Bronchial epithelial cell (primary cell): ENCODE results near the gene LST1. TPM values are rescaled to one million over a fixed set of nuclear protein-coding genes. Genes with fewer than 3 reads are reported as not detected.

Experiments
- DNase-seq: peaks from one replicate; pipeline ENCODE4 v3.0.0-alpha.2; 2010; ENCODE audit warnings: low read depth
- FAIRE-seq: peaks from 2 replicates; lab custom pipeline; 2011; peaks lifted over from hg19 to GRCh38; lab: Jason Lieb, UNC
- H3K27me3 ChIP-seq: 2 replicates; pipeline ENCODE4 v1.5.1; 2011; ENCODE audit warnings: low read length; ENCODE audit not compliant: control insufficient read depth, insufficient read depth
- H3K36me3 ChIP-seq: 2 replicates; pipeline ENCODE4 v1.5.1; 2011; ENCODE audit warnings: low read length; ENCODE audit not compliant: control insufficient read depth, insufficient read depth
- H3K4me3 ChIP-seq: 2 replicates; pipeline ENCODE4 v1.5.1; 2011; ENCODE audit warnings: mild to moderate bottlenecking, low read depth, low read length, control low read depth
- total RNA-seq: library from RNA; depleted of rRNA; stranded (reverse); fragments of >200 nt; gene quantifications from 2 replicates; pipeline ENCODE4 v1.2.1, GENCODE V29; 2014
- TF ChIP-seq, protein P1 (sequence below): IDR thresholded peaks from 2 replicates; pipeline ENCODE4 v1.5.1; 2011; ENCODE audit warnings: mild to moderate bottlenecking, moderate library complexity, low read length, control low read depth, inconsistent platforms; ENCODE audit not compliant: insufficient read depth, severe bottlenecking

The LST1 gene
- total RNA-seq, 1 donor from 2014 or later, result not detected

DNA sequence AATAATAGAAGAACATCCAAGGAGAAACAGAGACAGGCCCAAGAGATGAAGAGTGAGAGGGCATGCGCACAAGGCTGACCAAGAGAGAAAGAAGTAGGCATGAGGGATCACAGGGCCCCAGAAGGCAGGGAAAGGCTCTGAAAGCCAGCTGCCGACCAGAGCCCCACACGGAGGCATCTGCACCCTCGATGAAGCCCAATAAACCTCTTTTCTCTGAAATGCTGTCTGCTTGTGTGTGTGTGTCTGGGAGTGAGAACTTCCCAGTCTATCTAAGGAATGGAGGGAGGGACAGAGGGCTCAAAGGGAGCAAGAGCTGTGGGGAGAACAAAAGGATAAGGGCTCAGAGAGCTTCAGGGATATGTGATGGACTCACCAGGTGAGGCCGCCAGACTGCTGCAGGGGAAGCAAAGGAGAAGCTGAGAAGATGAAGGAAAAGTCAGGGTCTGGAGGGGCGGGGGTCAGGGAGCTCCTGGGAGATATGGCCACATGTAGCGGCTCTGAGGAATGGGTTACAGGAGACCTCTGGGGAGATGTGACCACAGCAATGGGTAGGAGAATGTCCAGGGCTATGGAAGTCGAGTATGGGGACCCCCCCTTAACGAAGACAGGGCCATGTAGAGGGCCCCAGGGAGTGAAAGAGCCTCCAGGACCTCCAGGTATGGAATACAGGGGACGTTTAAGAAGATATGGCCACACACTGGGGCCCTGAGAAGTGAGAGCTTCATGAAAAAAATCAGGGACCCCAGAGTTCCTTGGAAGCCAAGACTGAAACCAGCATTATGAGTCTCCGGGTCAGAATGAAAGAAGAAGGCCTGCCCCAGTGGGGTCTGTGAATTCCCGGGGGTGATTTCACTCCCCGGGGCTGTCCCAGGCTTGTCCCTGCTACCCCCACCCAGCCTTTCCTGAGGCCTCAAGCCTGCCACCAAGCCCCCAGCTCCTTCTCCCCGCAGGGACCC is 11.7 kb upstream of the LST1 start:
- no peak for DNase-seq
- TF ChIP-seq, protein P1, sequence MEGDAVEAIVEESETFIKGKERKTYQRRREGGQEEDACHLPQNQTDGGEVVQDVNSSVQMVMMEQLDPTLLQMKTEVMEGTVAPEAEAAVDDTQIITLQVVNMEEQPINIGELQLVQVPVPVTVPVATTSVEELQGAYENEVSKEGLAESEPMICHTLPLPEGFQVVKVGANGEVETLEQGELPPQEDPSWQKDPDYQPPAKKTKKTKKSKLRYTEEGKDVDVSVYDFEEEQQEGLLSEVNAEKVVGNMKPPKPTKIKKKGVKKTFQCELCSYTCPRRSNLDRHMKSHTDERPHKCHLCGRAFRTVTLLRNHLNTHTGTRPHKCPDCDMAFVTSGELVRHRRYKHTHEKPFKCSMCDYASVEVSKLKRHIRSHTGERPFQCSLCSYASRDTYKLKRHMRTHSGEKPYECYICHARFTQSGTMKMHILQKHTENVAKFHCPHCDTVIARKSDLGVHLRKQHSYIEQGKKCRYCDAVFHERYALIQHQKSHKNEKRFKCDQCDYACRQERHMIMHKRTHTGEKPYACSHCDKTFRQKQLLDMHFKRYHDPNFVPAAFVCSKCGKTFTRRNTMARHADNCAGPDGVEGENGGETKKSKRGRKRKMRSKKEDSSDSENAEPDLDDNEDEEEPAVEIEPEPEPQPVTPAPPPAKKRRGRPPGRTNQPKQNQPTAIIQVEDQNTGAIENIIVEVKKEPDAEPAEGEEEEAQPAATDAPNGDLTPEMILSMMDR, result no peak

DNA sequence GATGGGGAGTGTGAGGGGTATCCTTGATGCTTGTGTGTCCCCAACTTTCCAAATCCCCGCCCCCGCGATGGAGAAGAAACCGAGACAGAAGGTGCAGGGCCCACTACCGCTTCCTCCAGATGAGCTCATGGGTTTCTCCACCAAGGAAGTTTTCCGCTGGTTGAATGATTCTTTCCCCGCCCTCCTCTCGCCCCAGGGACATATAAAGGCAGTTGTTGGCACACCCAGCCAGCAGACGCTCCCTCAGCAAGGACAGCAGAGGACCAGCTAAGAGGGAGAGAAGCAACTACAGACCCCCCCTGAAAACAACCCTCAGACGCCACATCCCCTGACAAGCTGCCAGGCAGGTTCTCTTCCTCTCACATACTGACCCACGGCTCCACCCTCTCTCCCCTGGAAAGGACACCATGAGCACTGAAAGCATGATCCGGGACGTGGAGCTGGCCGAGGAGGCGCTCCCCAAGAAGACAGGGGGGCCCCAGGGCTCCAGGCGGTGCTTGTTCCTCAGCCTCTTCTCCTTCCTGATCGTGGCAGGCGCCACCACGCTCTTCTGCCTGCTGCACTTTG is 10.7 kb upstream of the LST1 start, which contains the start of gene TNF:
Gene TNF (plus strand): TSS at position 231 of the 567 bp plus-strand sequence. CDS start 177 bp downstream, at position 408.
- H3K4me3 ChIP-seq, result no peak within 1 kb of the TSS
- H3K27me3 ChIP-seq, result no peaks in the 10 kb centered on the region
- DNase-seq (peak; percentile 17), FAIRE-seq (no peak)
- TF ChIP-seq, protein P1, result no peak
- H3K36me3 ChIP-seq, result no peaks in the 10 kb centered on the region

More for the DNA sequence above, 11.7 kb upstream of the LST1 start:
- no peaks in the 10 kb centered on the region for H3K27me3 ChIP-seq
- H3K4me3 ChIP-seq, result no peak overlapping the region
- FAIRE-seq, result no peak
- H3K36me3 ChIP-seq, result no peaks in the 10 kb centered on the region

DNA sequence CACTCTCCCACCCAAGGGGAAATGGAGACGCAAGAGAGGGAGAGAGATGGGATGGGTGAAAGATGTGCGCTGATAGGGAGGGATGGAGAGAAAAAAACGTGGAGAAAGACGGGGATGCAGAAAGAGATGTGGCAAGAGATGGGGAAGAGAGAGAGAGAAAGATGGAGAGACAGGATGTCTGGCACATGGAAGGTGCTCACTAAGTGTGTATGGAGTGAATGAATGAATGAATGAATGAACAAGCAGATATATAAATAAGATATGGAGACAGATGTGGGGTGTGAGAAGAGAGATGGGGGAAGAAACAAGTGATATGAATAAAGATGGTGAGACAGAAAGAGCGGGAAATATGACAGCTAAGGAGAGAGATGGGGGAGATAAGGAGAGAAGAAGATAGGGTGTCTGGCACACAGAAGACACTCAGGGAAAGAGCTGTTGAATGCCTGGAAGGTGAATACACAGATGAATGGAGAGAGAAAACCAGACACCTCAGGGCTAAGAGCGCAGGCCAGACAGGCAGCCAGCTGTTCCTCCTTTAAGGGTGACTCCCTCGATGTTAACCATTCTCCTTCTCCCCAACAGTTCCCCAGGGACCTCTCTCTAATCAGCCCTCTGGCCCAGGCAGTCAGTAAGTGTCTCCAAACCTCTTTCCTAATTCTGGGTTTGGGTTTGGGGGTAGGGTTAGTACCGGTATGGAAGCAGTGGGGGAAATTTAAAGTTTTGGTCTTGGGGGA is 10.0 kb upstream of the LST1 start:
- H3K4me3 ChIP-seq, result no peak overlapping the region
- TF ChIP-seq, protein P1, result no peak
- DNase-seq (no peak), FAIRE-seq (no peak)
- H3K27me3 ChIP-seq, result no peaks in the 10 kb centered on the region
- H3K36me3 ChIP-seq, result no peaks in the 10 kb centered on the region

DNA sequence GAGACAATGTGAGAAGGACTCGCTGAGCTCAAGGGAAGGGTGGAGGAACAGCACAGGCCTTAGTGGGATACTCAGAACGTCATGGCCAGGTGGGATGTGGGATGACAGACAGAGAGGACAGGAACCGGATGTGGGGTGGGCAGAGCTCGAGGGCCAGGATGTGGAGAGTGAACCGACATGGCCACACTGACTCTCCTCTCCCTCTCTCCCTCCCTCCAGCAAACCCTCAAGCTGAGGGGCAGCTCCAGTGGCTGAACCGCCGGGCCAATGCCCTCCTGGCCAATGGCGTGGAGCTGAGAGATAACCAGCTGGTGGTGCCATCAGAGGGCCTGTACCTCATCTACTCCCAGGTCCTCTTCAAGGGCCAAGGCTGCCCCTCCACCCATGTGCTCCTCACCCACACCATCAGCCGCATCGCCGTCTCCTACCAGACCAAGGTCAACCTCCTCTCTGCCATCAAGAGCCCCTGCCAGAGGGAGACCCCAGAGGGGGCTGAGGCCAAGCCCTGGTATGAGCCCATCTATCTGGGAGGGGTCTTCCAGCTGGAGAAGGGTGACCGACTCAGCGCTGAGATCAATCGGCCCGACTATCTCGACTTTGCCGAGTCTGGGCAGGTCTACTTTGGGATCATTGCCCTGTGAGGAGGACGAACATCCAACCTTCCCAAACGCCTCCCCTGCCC is 9.0 kb upstream of the LST1 start:
- DNase-seq (no peak), FAIRE-seq (no peak)
- Histone ChIP-seq H3K27me3 (no peaks in the 10 kb centered on the region), H3K4me3 (no peak overlapping the region), H3K36me3 (no peaks in the 10 kb centered on the region)
- TF ChIP-seq, protein P1, result no peak

DNA sequence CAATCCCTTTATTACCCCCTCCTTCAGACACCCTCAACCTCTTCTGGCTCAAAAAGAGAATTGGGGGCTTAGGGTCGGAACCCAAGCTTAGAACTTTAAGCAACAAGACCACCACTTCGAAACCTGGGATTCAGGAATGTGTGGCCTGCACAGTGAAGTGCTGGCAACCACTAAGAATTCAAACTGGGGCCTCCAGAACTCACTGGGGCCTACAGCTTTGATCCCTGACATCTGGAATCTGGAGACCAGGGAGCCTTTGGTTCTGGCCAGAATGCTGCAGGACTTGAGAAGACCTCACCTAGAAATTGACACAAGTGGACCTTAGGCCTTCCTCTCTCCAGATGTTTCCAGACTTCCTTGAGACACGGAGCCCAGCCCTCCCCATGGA is 8.5 kb upstream of the LST1 start:
- Histone ChIP-seq H3K36me3 (no peaks in the 10 kb centered on the region), H3K4me3 (no peak overlapping the region), H3K27me3 (no peaks in the 10 kb centered on the region)
- DNase-seq (no peak), FAIRE-seq (no peak)
- TF ChIP-seq, protein P1, result no peak
